Neural cell (in vitro differentiated cells): ENCODE results near the gene MS4A15.
"Not testable (repeated sequence)": the region's sequence is repeated elsewhere in the genome, so short reads cannot be mapped to it uniquely, and the experiment has no call there.

ENCODE experiments used
- EP300 ChIP-seq: fragments of 450-650 bp; conservative IDR thresholded peaks from 2 replicates; pipeline ENCODE4 v1.6.1; 2014; ENCODE audit warnings: antibody characterized with exemption, mild to moderate bottlenecking, moderate library complexity; ENCODE audit not compliant: poor library complexity, severe bottlenecking
- RAD21 ChIP-seq: fragments of 450-650 bp; conservative IDR thresholded peaks from 2 replicates; pipeline ENCODE4 v1.6.1; 2014; ENCODE audit warnings: antibody characterized with exemption, mild to moderate bottlenecking, moderate library complexity
- TF ChIP-seq, protein P1 (sequence below): fragments of 450-650 bp; IDR thresholded peaks from 2 replicates; pipeline ENCODE4 v1.5.1; 2014; ENCODE audit warnings: antibody characterized with exemption, mild to moderate bottlenecking, moderate library complexity; ENCODE audit not compliant: poor library complexity, severe bottlenecking

DNA sequence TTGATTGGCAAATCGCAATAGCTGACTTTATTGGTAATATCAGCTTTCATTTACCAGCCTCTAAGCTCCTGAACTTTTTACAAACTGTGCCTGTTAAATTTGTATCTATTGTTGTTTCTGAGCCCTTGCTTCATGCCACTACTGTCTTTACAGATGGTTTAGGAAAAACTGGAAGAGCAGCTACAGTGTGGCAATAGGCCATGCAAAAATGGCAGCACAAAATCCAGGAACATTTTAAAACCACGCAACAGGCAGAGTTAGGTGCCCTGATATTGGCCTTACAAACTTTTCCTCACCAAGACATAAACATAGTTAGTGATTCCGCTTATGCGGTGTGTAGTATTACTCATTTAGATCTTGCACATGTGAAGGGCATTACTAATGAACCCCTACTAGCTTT lies 2.0 kb downstream of the MS4A15 start:
- TF ChIP-seq, protein P1, sequence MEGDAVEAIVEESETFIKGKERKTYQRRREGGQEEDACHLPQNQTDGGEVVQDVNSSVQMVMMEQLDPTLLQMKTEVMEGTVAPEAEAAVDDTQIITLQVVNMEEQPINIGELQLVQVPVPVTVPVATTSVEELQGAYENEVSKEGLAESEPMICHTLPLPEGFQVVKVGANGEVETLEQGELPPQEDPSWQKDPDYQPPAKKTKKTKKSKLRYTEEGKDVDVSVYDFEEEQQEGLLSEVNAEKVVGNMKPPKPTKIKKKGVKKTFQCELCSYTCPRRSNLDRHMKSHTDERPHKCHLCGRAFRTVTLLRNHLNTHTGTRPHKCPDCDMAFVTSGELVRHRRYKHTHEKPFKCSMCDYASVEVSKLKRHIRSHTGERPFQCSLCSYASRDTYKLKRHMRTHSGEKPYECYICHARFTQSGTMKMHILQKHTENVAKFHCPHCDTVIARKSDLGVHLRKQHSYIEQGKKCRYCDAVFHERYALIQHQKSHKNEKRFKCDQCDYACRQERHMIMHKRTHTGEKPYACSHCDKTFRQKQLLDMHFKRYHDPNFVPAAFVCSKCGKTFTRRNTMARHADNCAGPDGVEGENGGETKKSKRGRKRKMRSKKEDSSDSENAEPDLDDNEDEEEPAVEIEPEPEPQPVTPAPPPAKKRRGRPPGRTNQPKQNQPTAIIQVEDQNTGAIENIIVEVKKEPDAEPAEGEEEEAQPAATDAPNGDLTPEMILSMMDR, result not testable (repeated sequence)
- TF ChIP-seq EP300, RAD21: not testable (repeated sequence)
